ENCODE data around the gene CAMKK1.

DNA sequence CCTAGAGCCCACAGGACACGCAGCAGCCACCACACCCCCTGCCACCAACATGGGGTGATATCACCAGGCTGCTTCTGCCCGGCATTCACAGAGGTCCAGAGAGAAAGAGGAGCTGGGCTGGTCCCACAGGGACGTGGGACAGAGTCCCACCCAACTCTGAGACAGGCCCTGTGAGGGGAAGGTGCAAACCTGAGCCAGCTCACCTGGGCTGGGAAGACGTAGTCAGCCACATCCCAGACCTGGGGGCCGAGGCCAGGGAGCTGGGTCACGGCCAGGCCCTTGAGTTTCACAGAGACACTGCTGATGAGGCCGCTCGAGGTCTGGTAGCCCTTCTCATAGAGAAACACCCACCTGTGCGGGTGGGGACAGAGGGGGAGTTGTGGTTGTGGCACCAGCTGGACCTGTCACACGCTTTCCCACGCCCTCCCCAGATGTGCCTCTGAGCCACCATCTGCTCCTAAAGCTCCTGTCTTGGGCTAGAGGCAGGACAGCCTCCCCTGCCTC lies 12.2 kb upstream of the CAMKK1 start:
- TF ChIP-seq CTCF (IDR thresholded peaks at IDR 0.05; ENCODE audit: extremely low read depth in 1 of 2, insufficient read depth in 1 of 2, low read depth in 1 of 2, low read length in 2 of 2) (no peak), EZH2 (IDR thresholded peaks at IDR 0.05; ENCODE audit: borderline replicate concordance, low read depth, low read length, severe bottlenecking) (no peak)
- TF ChIP-seq, protein P1, sequence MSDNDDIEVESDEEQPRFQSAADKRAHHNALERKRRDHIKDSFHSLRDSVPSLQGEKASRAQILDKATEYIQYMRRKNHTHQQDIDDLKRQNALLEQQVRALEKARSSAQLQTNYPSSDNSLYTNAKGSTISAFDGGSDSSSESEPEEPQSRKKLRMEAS (IDR thresholded peaks at IDR 0.05; ENCODE audit: insufficient read depth, insufficient read length) = no peak

All from endothelial cell of umbilical vein (primary cell).